SW 1271 (cell line): ENCODE results near the gene DEFB126.
"Not testable (repeated sequence)": the region's sequence is repeated elsewhere in the genome, so short reads cannot be mapped to it uniquely, and the experiment has no call there.

Experiments used
- DNase-seq, 2 experiments: peaks; one replicate each; lab custom pipeline; 2025; lab: John Stamatoyannopoulos, UW

The DEFB126 gene

GRCh38 chr20:142290-142689, at the start of gene DEFB126:
TSS of gene DEFB126 (plus strand) at chr20:142590. CDS start at chr20:142629, 39 bp downstream.
- DNase-seq = no peak

GRCh38 chr20:93641-94040, 48.7 kb upstream of the DEFB126 start:
- no peak for DNase-seq

- no peak for DNase-seq
Observed at GRCh38 chr20:95215-95614, 47.2 kb upstream of the DEFB126 start.

- not testable (repeated sequence) for DNase-seq
Observed at GRCh38 chr20:97691-98090, 44.7 kb upstream of the DEFB126 start.

- DNase-seq = no peak
Observed at GRCh38 chr20:101975-102374, 40.4 kb upstream of the DEFB126 start.

GRCh38 chr20:103456-103855, 38.9 kb upstream of the DEFB126 start:
- no peak for DNase-seq

- no peak for DNase-seq
Observed at GRCh38 chr20:112396-112795, 30.0 kb upstream of the DEFB126 start.

- DNase-seq = no peak
Observed at GRCh38 chr20:117518-117917, 24.9 kb upstream of the DEFB126 start.

- not testable (repeated sequence) for DNase-seq
Observed at GRCh38 chr20:129786-130323, 12.5 kb upstream of the DEFB126 start.

- no peak for DNase-seq
Observed at GRCh38 chr20:137668-138490, 4.5 kb upstream of the DEFB126 start.

- no peak for DNase-seq
Observed at GRCh38 chr20:145877-146276, 3.5 kb downstream of the DEFB126 start.

GRCh38 chr20:152131-152530, 9.7 kb downstream of the DEFB126 start:
- no peak for DNase-seq

- no peak for DNase-seq
Observed at GRCh38 chr20:157154-157553, 14.8 kb downstream of the DEFB126 start, which contains the start of gene DEFB127. TSS of gene DEFB127 (plus strand) at chr20:157454. CDS start at chr20:157545, 91 bp downstream.

- DNase-seq = no peak
Observed at GRCh38 chr20:164618-165017, 22.2 kb downstream of the DEFB126 start.

GRCh38 chr20:168876-169275, 26.5 kb downstream of the DEFB126 start:
- DNase-seq = no peak

GRCh38 chr20:184288-184687, 41.9 kb downstream of the DEFB126 start:
- DNase-seq = no peak

GRCh38 chr20:187733-188132, 45.3 kb downstream of the DEFB126 start:
- no peak for DNase-seq

- DNase-seq = no peak
Observed at GRCh38 chr20:189611-190010, 47.2 kb downstream of the DEFB126 start, which contains the start of gene DEFB128. TSS of gene DEFB128 (minus strand) at chr20:189711. CDS start at chr20:189623, 88 bp downstream.
